ENCODE data around the gene SEMA3E.

- TF ChIP-seq, protein P1, sequence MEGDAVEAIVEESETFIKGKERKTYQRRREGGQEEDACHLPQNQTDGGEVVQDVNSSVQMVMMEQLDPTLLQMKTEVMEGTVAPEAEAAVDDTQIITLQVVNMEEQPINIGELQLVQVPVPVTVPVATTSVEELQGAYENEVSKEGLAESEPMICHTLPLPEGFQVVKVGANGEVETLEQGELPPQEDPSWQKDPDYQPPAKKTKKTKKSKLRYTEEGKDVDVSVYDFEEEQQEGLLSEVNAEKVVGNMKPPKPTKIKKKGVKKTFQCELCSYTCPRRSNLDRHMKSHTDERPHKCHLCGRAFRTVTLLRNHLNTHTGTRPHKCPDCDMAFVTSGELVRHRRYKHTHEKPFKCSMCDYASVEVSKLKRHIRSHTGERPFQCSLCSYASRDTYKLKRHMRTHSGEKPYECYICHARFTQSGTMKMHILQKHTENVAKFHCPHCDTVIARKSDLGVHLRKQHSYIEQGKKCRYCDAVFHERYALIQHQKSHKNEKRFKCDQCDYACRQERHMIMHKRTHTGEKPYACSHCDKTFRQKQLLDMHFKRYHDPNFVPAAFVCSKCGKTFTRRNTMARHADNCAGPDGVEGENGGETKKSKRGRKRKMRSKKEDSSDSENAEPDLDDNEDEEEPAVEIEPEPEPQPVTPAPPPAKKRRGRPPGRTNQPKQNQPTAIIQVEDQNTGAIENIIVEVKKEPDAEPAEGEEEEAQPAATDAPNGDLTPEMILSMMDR (IDR thresholded peaks at IDR 0.05): no peak
- no peak for TF ChIP-seq POLR2AphosphoS5 (IDR thresholded peaks at IDR 0.05)
- no peak for TF ChIP-seq EP300 (IDR thresholded peaks at IDR 0.05)
- TF ChIP-seq POLR2A (IDR thresholded peaks at IDR 0.05): no peak
These were observed 100.7 kb downstream of the SEMA3E start for GRCh38 chr7:83548250-83548649.
